GM23248 (cell line): ENCODE data around the gene GFOD1. TPM values are rescaled to one million over a fixed set of nuclear protein-coding genes. Genes with fewer than 3 reads are reported as not detected.

ENCODE experiments used
- DNase-seq: peaks from one replicate; pipeline ENCODE4 v3.0.0-alpha.2; 2015
- H2AFZ ChIP-seq: fragments of 200-600 bp; sonication (generic); 2 replicates; pipeline ENCODE4 v1.6.1; 2016; ENCODE audit warnings: antibody characterized with exemption
- H3F3A ChIP-seq: fragments of 200-600 bp; sonication (generic); 2 replicates; pipeline ENCODE4 v1.6.1; 2016; ENCODE audit warnings: mild to moderate bottlenecking, antibody characterized with exemption, mixed run types; ENCODE audit not compliant: insufficient read depth
- H3K27ac ChIP-seq: fragments of 200-600 bp; sonication (generic); 2 replicates; pipeline ENCODE4 v1.5.1; 2016; ENCODE audit warnings: mild to moderate bottlenecking
- H3K27me3 ChIP-seq: fragments of 200-600 bp; sonication (generic); replicated peaks from 2 replicates; pipeline ENCODE4 v1.6.1; 2016; ENCODE audit warnings: mild to moderate bottlenecking; ENCODE audit not compliant: insufficient read depth
- H3K36me3 ChIP-seq: fragments of 200-600 bp; sonication (generic); 2 replicates; pipeline ENCODE4 v1.6.1; 2016; ENCODE audit warnings: low read depth, mild to moderate bottlenecking
- H3K4me1 ChIP-seq: fragments of 200-600 bp; sonication (generic); 2 replicates; pipeline ENCODE4 v1.6.1; 2016; ENCODE audit warnings: mild to moderate bottlenecking; ENCODE audit not compliant: insufficient read depth
- H3K4me2 ChIP-seq: fragments of 200-600 bp; sonication (generic); one replicate; pipeline ENCODE4 v1.6.1; 2016; ENCODE audit warnings: mild to moderate bottlenecking; ENCODE audit not compliant: unreplicated experiment
- H3K4me3 ChIP-seq: fragments of 200-600 bp; sonication (generic); 2 replicates; pipeline ENCODE4 v1.5.1; 2016; ENCODE audit warnings: mild to moderate bottlenecking
- H3K79me2 ChIP-seq: fragments of 200-600 bp; sonication (generic); 2 replicates; pipeline ENCODE4 v1.6.1; 2016; ENCODE audit warnings: mild to moderate bottlenecking; ENCODE audit not compliant: insufficient read depth
- H3K9ac ChIP-seq: fragments of 200-600 bp; sonication (generic); 2 replicates; pipeline ENCODE4 v1.6.1; 2016; ENCODE audit warnings: mild to moderate bottlenecking
- H3K9me2 ChIP-seq: fragments of 200-600 bp; sonication (generic); 2 replicates; pipeline ENCODE4 v1.6.1; 2016; ENCODE audit warnings: mixed run types, mild to moderate bottlenecking, moderate library complexity; ENCODE audit not compliant: insufficient read depth
- H3K9me3 ChIP-seq: fragments of 200-600 bp; sonication (generic); one replicate; pipeline ENCODE4 v1.6.1; 2017; ENCODE audit warnings: low read depth
- H4K20me1 ChIP-seq: fragments of 200-600 bp; sonication (generic); 2 replicates; pipeline ENCODE4 v1.6.0; 2016; ENCODE audit not compliant: insufficient read depth
- EZH2 ChIP-seq: fragments of 200-600 bp; sonication (generic); IDR thresholded peaks from 2 replicates; pipeline ENCODE4 v1.6.1; 2018; ENCODE audit warnings: antibody characterized with exemption, mild to moderate bottlenecking; ENCODE audit not compliant: insufficient read depth, poor library complexity, severe bottlenecking
- EZH2phosphoT487 ChIP-seq: fragments of 200-600 bp; sonication (generic); IDR thresholded peaks from 2 replicates; pipeline ENCODE4 v1.6.1; 2018; ENCODE audit warnings: antibody characterized with exemption, moderate library complexity, mild to moderate bottlenecking, low read depth; ENCODE audit not compliant: insufficient read depth
- WGBS, 2 experiments: methylation state at CpG; one replicate each; pipeline ENCODE4 v1.1.6; 2015 to 2017; ENCODE audit warnings: low lambda C conversion rate in 2 of 2, low coverage in 1 of 2; ENCODE audit errors: missing lambda C conversion rate in 2 of 2; 5-methylcytosine and 5-hydroxymethylcytosine counted together
- in situ Hi-C: fragments of 300-500 bp; cut with MboI; formaldehyde crosslinking; loops from 2 replicates; pipeline ENCODE4 v1.15.0; 2020
- polyA plus RNA-seq: library from polyadenylated mRNA; unstranded; fragments of >200 nt; fragmentation: Nextera tagmentation; extraction: Ambion mirVana; gene quantifications from 2 replicates; pipeline ENCODE4 v1.2.1, GENCODE V29; 2016
- total RNA-seq: library from RNA; depleted of rRNA; stranded (reverse); fragments of >200 nt; shearing (Covaris generic); gene quantifications from 2 replicates; pipeline ENCODE4 v1.2.3, GENCODE V29; 2014

The GFOD1 gene
- total and polyA plus RNA-seq, 2 experiments from 2014 or later = 0.84 to 0.97 TPM

- Histone ChIP-seq H3K4me1 (no peaks in the 10 kb centered on the region), H3K36me3 (no peaks in the 10 kb centered on the region), H3K27me3 (no peaks in the 10 kb centered on the region), H4K20me1 (no peaks in the 10 kb centered on the region), H3K4me2 (no peak overlapping the region), H2AFZ (no peak overlapping the region), H3K9me2 (no peaks in the 10 kb centered on the region), H3K4me3 (no peak overlapping the region), H3K9me3 (no peaks in the 10 kb centered on the region), H3K27ac (no peak overlapping the region), H3K9ac (no peak overlapping the region), H3K79me2 (no peaks in the 10 kb centered on the region), H3F3A (no peaks in the 10 kb centered on the region)
- 82 to 87% methylated on average over 3 of the region's 3 CpGs for WGBS, 2 experiments
- DNase-seq = no peak
- no peak for TF ChIP-seq EZH2
- TF ChIP-seq EZH2phosphoT487 = no peak
- in situ Hi-C loops = no loop called here
Measured at GRCh38 chr6:13474787-13475186, 12.6 kb downstream of the GFOD1 start.

GRCh38 chr6:13474360-13474759 lies 13.0 kb downstream of the GFOD1 start:
- H3K4me2 ChIP-seq = no peak overlapping the region
- H4K20me1 ChIP-seq = no peaks in the 10 kb centered on the region
- no peak overlapping the region for H3K9ac ChIP-seq
- DNase-seq = peak; percentile 51
- H3K9me3 ChIP-seq = no peaks in the 10 kb centered on the region
- in situ Hi-C loops = no loop called here
- H3K27ac ChIP-seq = no peak overlapping the region
- no peaks in the 10 kb centered on the region for H3K9me2 ChIP-seq
- no peaks in the 10 kb centered on the region for H3K27me3 ChIP-seq
- H3K36me3 ChIP-seq = no peaks in the 10 kb centered on the region
- WGBS, 2 experiments = 78 to 89% methylated on average over 3 of the region's 3 CpGs
- H3K4me3 ChIP-seq = no peak overlapping the region
- no peak overlapping the region for H2AFZ ChIP-seq
- no peaks in the 10 kb centered on the region for H3F3A ChIP-seq
- H3K4me1 ChIP-seq = no peaks in the 10 kb centered on the region
- no peaks in the 10 kb centered on the region for H3K79me2 ChIP-seq
- TF ChIP-seq EZH2phosphoT487 (no peak), EZH2 (no peak)

- H3K9me2 ChIP-seq = no peaks in the 10 kb centered on the region
- H3K36me3 ChIP-seq = no peaks in the 10 kb centered on the region
- WGBS, 2 experiments = 70 to 75% methylated on average over 7 to 8 of the region's 8 CpGs
- in situ Hi-C loops = no loop called here
- H3K4me1 ChIP-seq = no peaks in the 10 kb centered on the region
- H3K27me3 ChIP-seq = no peaks in the 10 kb centered on the region
- H4K20me1 ChIP-seq = no peaks in the 10 kb centered on the region
- H3K9ac ChIP-seq = no peak overlapping the region
- H3K4me2 ChIP-seq = no peak overlapping the region
- TF ChIP-seq EZH2 = no peak
- no peak for TF ChIP-seq EZH2phosphoT487
- H3K4me3 ChIP-seq = no peak overlapping the region
- H3K27ac ChIP-seq = no peak overlapping the region
- H3K79me2 ChIP-seq = no peaks in the 10 kb centered on the region
- no peaks in the 10 kb centered on the region for H3K9me3 ChIP-seq
- H3F3A ChIP-seq = no peaks in the 10 kb centered on the region
- H2AFZ ChIP-seq = no peak overlapping the region
- DNase-seq = no peak
Measured at GRCh38 chr6:13473768-13474165, 13.6 kb downstream of the GFOD1 start.

- no peak overlapping the region for H3K27ac ChIP-seq
- no peak for DNase-seq
- in situ Hi-C loops = no loop called here
- H3K9ac ChIP-seq = no peak overlapping the region
- H3K79me2 ChIP-seq = no peaks in the 10 kb centered on the region
- H4K20me1 ChIP-seq = no peaks in the 10 kb centered on the region
- H3F3A ChIP-seq = no peaks in the 10 kb centered on the region
- no peaks in the 10 kb centered on the region for H3K36me3 ChIP-seq
- H3K9me2 ChIP-seq = no peaks in the 10 kb centered on the region
- H3K4me1 ChIP-seq = no peaks in the 10 kb centered on the region
- H3K4me2 ChIP-seq = no peak overlapping the region
- no peak overlapping the region for H2AFZ ChIP-seq
- no peak overlapping the region for H3K4me3 ChIP-seq
- H3K27me3 ChIP-seq = no peaks in the 10 kb centered on the region
- WGBS, 2 experiments = 91% methylated on average over 5 of the region's 5 CpGs
- H3K9me3 ChIP-seq = no peaks in the 10 kb centered on the region
- TF ChIP-seq EZH2phosphoT487 = no peak
- TF ChIP-seq EZH2 = no peak
Measured at GRCh38 chr6:13472976-13473767, 14.2 kb downstream of the GFOD1 start.
